HEK293 (cell line): Measurements from ENCODE around the gene MTR.

ENCODE experiments used
- CTCF ChIA-PET: fragments of 350-600 bp; formaldehyde crosslinking; extraction: SDS; loops from one replicate; lab custom pipeline; 2021; ENCODE audit warnings: antibody characterized with exemption; lab: Yijun Ruan, JAX
- POLR2A ChIA-PET: fragments of 300-600 bp; formaldehyde crosslinking; extraction: SDS; loops from one replicate; lab custom pipeline; 2020; ENCODE audit warnings: antibody characterized with exemption, inconsistent platforms; lab: Yijun Ruan, JAX
- H3K27ac ChIP-seq: fragments of 200-500 bp; sonication (Bioruptor generic); 2 replicates; pipeline ENCODE4 v1.5.1; 2014; ENCODE audit warnings: low read depth, low read length, control low read depth, inconsistent platforms; ENCODE audit errors: extremely low read depth
- H3K36me3 ChIP-seq, 2 experiments: fragments of 200-500 bp in 1 of 2; sonication (Bioruptor generic) in 1 of 2; 1 replicate in 1 of 2; 2 replicates in 1 of 2; pipeline ENCODE4 v1.5.1; 2014 to 2017; ENCODE audit warnings: inconsistent platforms in 2 of 2, low read length in 2 of 2; ENCODE audit not compliant: control insufficient read depth in 2 of 2, insufficient read depth in 1 of 2
- H3K4me1 ChIP-seq: fragments of 200-500 bp; sonication (Bioruptor generic); 2 replicates; pipeline ENCODE4 v1.5.1; 2014; ENCODE audit warnings: mild to moderate bottlenecking, low read length, inconsistent platforms; ENCODE audit not compliant: control insufficient read depth, insufficient read depth
- H3K4me3 ChIP-seq: 2 replicates; pipeline ENCODE4 v1.5.1; 2011; ENCODE audit warnings: low read depth, mild to moderate bottlenecking, control low read depth, low read length, moderate library complexity
- H3K9me3 ChIP-seq: fragments of 200-500 bp; sonication (Bioruptor generic); 2 replicates; pipeline ENCODE4 v1.5.1; 2014; ENCODE audit warnings: low read depth, low read length, inconsistent platforms; ENCODE audit not compliant: control insufficient read depth, insufficient read depth
- IKZF3 ChIP-seq: fragments of 450-650 bp; IDR thresholded peaks from 2 replicates; pipeline ENCODE4 v1.5.0; 2018; ENCODE audit warnings: missing biosample characterization, mild to moderate bottlenecking, missing genetic modification characterization, moderate library complexity
- SP2 ChIP-seq: fragments of 450-650 bp; formaldehyde crosslinking; IDR thresholded peaks from 2 replicates; pipeline ENCODE4 v1.5.1; 2016; ENCODE audit warnings: missing biosample characterization, missing genetic modification characterization
- SP7 ChIP-seq: fragments of 450-650 bp; formaldehyde crosslinking; IDR thresholded peaks from 2 replicates; pipeline ENCODE4 v1.5.1; 2016; ENCODE audit warnings: missing biosample characterization, missing genetic modification characterization
- YY1 ChIP-seq: fragments of 450-650 bp; formaldehyde crosslinking; IDR thresholded peaks from 2 replicates; pipeline ENCODE4 v1.5.1; 2018; ENCODE audit warnings: missing biosample characterization, missing genetic modification characterization
- YY2 ChIP-seq: fragments of 450-650 bp; formaldehyde crosslinking; IDR thresholded peaks from 2 replicates; pipeline ENCODE4 v1.5.1; 2016; ENCODE audit warnings: missing biosample characterization, missing genetic modification characterization
- ZNF184 ChIP-seq: fragments of 450-650 bp; IDR thresholded peaks from 2 replicates; pipeline ENCODE4 v1.5.1; 2018; ENCODE audit warnings: missing biosample characterization, mild to moderate bottlenecking, missing genetic modification characterization
- ZNF223 ChIP-seq: fragments of 450-650 bp; formaldehyde crosslinking; IDR thresholded peaks from 2 replicates; pipeline ENCODE4 v1.5.1; 2016; ENCODE audit warnings: missing biosample characterization, missing genetic modification characterization
- ZNF23 ChIP-seq: fragments of 450-650 bp; formaldehyde crosslinking; IDR thresholded peaks from 2 replicates; pipeline ENCODE4 v1.5.1; 2016; ENCODE audit warnings: missing biosample characterization, missing genetic modification characterization, borderline replicate concordance
- ZNF239 ChIP-seq: fragments of 450-650 bp; formaldehyde crosslinking; IDR thresholded peaks from 2 replicates; pipeline ENCODE4 v1.5.1; 2016; ENCODE audit warnings: missing biosample characterization, missing genetic modification characterization
- ZNF274 ChIP-seq, 2 experiments: fragments of 200-500 bp in 1 of 2; fragments of 450-650 bp in 1 of 2; sonication (Bioruptor generic) in 1 of 2; formaldehyde crosslinking in 1 of 2; IDR thresholded peaks; 2 replicates each; pipeline versions ENCODE4 v1.5.1 to v1.6.1; 2014 to 2016; ENCODE audit warnings: borderline replicate concordance in 1 of 2, inconsistent platforms in 1 of 2, low read length in 1 of 2, missing biosample characterization in 1 of 2, missing genetic modification characterization in 1 of 2
- ZNF426 ChIP-seq: fragments of 450-650 bp; formaldehyde crosslinking; IDR thresholded peaks from 2 replicates; pipeline ENCODE4 v1.5.1; 2017; ENCODE audit warnings: missing biosample characterization, missing genetic modification characterization, mild to moderate bottlenecking, inconsistent platforms, moderate library complexity
- ZNF514 ChIP-seq: fragments of 450-650 bp; formaldehyde crosslinking; IDR thresholded peaks from 2 replicates; pipeline ENCODE4 v1.5.1; 2016; ENCODE audit warnings: missing biosample characterization, missing genetic modification characterization
- ZNF558 ChIP-seq: fragments of 450-650 bp; formaldehyde crosslinking; IDR thresholded peaks from 2 replicates; pipeline ENCODE4 v1.5.1; 2016; ENCODE audit warnings: missing biosample characterization, missing genetic modification characterization
- ZNF777 ChIP-seq: fragments of 450-650 bp; formaldehyde crosslinking; IDR thresholded peaks from 2 replicates; pipeline ENCODE4 v1.5.1; 2017; ENCODE audit warnings: missing biosample characterization, missing genetic modification characterization, borderline replicate concordance
- ZNF830 ChIP-seq: fragments of 450-650 bp; IDR thresholded peaks from 2 replicates; pipeline ENCODE4 v1.5.0; 2018; ENCODE audit warnings: missing biosample characterization, missing genetic modification characterization, low read depth, mild to moderate bottlenecking, moderate library complexity
- ZNF843 ChIP-seq: fragments of 450-650 bp; formaldehyde crosslinking; IDR thresholded peaks from 2 replicates; pipeline ENCODE4 v1.5.1; 2016; ENCODE audit warnings: missing biosample characterization, missing genetic modification characterization
- ZSCAN16 ChIP-seq: fragments of 450-650 bp; formaldehyde crosslinking; IDR thresholded peaks from 2 replicates; pipeline ENCODE4 v1.5.1; 2016; ENCODE audit warnings: missing biosample characterization, missing genetic modification characterization
- TF ChIP-seq, protein P1 (sequence below): fragments of 450-650 bp; formaldehyde crosslinking; IDR thresholded peaks from 2 replicates; pipeline ENCODE4 v1.5.1; 2016; ENCODE audit warnings: missing biosample characterization, missing genetic modification characterization
- TF ChIP-seq, protein P2 (sequence below): fragments of 450-650 bp; formaldehyde crosslinking; conservative IDR thresholded peaks from 2 replicates; pipeline ENCODE4 v1.5.1; 2016; ENCODE audit warnings: low read depth, missing biosample characterization, missing genetic modification characterization
- TF ChIP-seq, protein P3 (sequence below): fragments of 450-650 bp; formaldehyde crosslinking; IDR thresholded peaks from 2 replicates; pipeline ENCODE4 v1.5.1; 2017; ENCODE audit warnings: missing biosample characterization, missing genetic modification characterization

Gene MTR

DNA sequence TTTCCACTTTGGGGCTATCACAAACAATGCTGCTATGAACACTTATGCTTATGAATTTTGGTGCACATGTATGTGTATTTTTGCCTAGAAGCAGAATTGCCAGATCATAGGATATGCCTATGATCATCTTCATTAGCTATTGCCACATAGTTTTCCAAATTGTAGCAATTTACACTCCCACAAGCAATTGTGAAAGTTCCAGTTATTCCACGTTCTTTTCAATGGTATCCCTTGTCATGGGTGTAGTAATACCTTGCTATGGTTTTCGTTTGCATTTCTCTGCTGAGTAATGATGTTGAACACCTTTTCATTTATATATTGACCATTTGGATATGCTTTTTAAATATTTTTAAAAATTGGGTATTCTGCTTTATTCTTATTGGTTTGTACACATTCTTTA, 82.6 kb downstream of the MTR start (continued):
- TF ChIP-seq, protein P1, sequence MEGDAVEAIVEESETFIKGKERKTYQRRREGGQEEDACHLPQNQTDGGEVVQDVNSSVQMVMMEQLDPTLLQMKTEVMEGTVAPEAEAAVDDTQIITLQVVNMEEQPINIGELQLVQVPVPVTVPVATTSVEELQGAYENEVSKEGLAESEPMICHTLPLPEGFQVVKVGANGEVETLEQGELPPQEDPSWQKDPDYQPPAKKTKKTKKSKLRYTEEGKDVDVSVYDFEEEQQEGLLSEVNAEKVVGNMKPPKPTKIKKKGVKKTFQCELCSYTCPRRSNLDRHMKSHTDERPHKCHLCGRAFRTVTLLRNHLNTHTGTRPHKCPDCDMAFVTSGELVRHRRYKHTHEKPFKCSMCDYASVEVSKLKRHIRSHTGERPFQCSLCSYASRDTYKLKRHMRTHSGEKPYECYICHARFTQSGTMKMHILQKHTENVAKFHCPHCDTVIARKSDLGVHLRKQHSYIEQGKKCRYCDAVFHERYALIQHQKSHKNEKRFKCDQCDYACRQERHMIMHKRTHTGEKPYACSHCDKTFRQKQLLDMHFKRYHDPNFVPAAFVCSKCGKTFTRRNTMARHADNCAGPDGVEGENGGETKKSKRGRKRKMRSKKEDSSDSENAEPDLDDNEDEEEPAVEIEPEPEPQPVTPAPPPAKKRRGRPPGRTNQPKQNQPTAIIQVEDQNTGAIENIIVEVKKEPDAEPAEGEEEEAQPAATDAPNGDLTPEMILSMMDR (tag by site-specific recombination) = no peak
- TF ChIP-seq, protein P2, sequence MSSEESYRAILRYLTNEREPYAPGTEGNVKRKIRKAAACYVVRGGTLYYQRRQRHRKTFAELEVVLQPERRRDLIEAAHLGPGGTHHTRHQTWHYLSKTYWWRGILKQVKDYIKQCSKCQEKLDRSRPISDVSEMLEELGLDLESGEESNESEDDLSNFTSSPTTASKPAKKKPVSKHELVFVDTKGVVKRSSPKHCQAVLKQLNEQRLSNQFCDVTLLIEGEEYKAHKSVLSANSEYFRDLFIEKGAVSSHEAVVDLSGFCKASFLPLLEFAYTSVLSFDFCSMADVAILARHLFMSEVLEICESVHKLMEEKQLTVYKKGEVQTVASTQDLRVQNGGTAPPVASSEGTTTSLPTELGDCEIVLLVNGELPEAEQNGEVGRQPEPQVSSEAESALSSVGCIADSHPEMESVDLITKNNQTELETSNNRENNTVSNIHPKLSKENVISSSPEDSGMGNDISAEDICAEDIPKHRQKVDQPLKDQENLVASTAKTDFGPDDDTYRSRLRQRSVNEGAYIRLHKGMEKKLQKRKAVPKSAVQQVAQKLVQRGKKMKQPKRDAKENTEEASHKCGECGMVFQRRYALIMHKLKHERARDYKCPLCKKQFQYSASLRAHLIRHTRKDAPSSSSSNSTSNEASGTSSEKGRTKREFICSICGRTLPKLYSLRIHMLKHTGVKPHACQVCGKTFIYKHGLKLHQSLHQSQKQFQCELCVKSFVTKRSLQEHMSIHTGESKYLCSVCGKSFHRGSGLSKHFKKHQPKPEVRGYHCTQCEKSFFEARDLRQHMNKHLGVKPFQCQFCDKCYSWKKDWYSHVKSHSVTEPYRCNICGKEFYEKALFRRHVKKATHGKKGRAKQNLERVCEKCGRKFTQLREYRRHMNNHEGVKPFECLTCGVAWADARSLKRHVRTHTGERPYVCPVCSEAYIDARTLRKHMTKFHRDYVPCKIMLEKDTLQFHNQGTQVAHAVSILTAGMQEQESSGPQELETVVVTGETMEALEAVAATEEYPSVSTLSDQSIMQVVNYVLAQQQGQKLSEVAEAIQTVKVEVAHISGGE = no peak
- TF ChIP-seq ZNF274 (IDR thresholded peaks at IDR 0.05; ENCODE audit: low read length) (no peak), ZNF274 (tag by site-specific recombination; IDR thresholded peaks at IDR 0.05; ENCODE audit: borderline replicate concordance) (no peak)

DNA sequence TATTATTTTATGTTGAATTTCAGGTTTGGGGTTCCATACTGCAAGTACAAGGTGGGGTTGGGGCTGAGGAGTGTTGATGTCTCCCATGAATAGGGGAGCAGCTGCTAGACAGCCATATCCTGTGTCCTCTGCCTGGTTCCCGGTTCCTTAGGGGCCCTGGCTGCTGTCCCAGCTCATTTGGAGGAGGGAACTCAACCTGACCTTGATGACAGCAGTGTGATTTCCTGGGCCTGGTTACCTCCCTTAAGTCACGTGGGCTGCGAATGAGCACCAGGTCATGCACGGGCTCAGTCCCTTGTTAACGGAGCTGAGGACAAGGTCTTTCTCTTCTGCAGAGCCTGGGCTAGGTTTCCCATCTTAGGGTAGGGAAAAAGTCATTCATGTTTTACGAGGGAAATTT, 85.1 kb downstream of the MTR start:
- no peak overlapping the region for H3K4me3 ChIP-seq
- CTCF ChIA-PET = no interaction called here
- peaks cover 5 to 52% of the 10 kb centered on the region in 2 experiments; a peak in 2 of 3 replicates for H3K36me3 ChIP-seq
- TF ChIP-seq YY2 (tag by site-specific recombination) (no peak), ZSCAN16 (tag by site-specific recombination) (no peak), ZNF843 (no peak), IKZF3 (tag by site-specific recombination) (no peak), ZNF426 (no peak), ZNF514 (tag by site-specific recombination) (no peak), ZNF223 (tag by site-specific recombination) (no peak), ZNF184 (tag by site-specific recombination) (no peak), ZNF830 (tag by site-specific recombination) (no peak), ZNF23 (tag by site-specific recombination) (no peak), ZNF777 (tag by site-specific recombination) (no peak), SP2 (tag by site-specific recombination) (no peak), ZNF239 (tag by site-specific recombination) (no peak), SP7 (tag by site-specific recombination) (no peak), YY1 (tag by site-specific recombination) (no peak), ZNF558 (tag by site-specific recombination) (no peak)
- TF ChIP-seq, protein P3, sequence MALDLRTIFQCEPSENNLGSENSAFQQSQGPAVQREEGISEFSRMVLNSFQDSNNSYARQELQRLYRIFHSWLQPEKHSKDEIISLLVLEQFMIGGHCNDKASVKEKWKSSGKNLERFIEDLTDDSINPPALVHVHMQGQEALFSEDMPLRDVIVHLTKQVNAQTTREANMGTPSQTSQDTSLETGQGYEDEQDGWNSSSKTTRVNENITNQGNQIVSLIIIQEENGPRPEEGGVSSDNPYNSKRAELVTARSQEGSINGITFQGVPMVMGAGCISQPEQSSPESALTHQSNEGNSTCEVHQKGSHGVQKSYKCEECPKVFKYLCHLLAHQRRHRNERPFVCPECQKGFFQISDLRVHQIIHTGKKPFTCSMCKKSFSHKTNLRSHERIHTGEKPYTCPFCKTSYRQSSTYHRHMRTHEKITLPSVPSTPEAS (tag by site-specific recombination) = no peak
- TF ChIP-seq, all 188 proteins: peak for 0
- Histone ChIP-seq H3K9me3 (no peaks in the 10 kb centered on the region), H3K27ac (no peak overlapping the region), H3K4me1 (no peaks in the 10 kb centered on the region)
- POLR2A ChIA-PET = no interaction called here
